ENCODE data around the gene RXRG.

The RXRG gene

GRCh38 chr1:165474196-165474595, 29.3 kb upstream of the RXRG start:
- H3K9ac ChIP-seq, result no peak overlapping the region
- no peak overlapping the region for H3K4me2 ChIP-seq (ENCODE audit: low read length)
- no peak overlapping the region for H3K4me3 ChIP-seq (ENCODE audit: low read depth, low read length)
- H3K36me3 ChIP-seq (ENCODE audit: control insufficient read depth, insufficient read depth, low read length), result no peaks in the 10 kb centered on the region
- no peaks in the 10 kb centered on the region for H3K27me3 ChIP-seq (ENCODE audit: control insufficient read depth, insufficient read depth, low read length)
- H3K4me1 ChIP-seq, result no peaks in the 10 kb centered on the region
- H3K9me3 ChIP-seq (ENCODE audit: control insufficient read depth, low read length), result no peaks in the 10 kb centered on the region
- no peak overlapping the region for H3K27ac ChIP-seq
- no peak overlapping the region for H2AFZ ChIP-seq
- H3K79me2 ChIP-seq, result no peaks in the 10 kb centered on the region
- TF ChIP-seq, protein P1, sequence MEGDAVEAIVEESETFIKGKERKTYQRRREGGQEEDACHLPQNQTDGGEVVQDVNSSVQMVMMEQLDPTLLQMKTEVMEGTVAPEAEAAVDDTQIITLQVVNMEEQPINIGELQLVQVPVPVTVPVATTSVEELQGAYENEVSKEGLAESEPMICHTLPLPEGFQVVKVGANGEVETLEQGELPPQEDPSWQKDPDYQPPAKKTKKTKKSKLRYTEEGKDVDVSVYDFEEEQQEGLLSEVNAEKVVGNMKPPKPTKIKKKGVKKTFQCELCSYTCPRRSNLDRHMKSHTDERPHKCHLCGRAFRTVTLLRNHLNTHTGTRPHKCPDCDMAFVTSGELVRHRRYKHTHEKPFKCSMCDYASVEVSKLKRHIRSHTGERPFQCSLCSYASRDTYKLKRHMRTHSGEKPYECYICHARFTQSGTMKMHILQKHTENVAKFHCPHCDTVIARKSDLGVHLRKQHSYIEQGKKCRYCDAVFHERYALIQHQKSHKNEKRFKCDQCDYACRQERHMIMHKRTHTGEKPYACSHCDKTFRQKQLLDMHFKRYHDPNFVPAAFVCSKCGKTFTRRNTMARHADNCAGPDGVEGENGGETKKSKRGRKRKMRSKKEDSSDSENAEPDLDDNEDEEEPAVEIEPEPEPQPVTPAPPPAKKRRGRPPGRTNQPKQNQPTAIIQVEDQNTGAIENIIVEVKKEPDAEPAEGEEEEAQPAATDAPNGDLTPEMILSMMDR (IDR thresholded peaks at IDR 0.05), result no peak

GRCh38 chr1:165473081-165473480, 28.2 kb upstream of the RXRG start:
- no peaks in the 10 kb centered on the region for H3K9me3 ChIP-seq (ENCODE audit: control insufficient read depth, low read length)
- no peaks in the 10 kb centered on the region for H3K79me2 ChIP-seq
- no peak overlapping the region for H3K4me2 ChIP-seq (ENCODE audit: low read length)
- H3K36me3 ChIP-seq (ENCODE audit: control insufficient read depth, insufficient read depth, low read length), result no peaks in the 10 kb centered on the region
- H3K27ac ChIP-seq, result no peak overlapping the region
- H3K4me3 ChIP-seq (ENCODE audit: low read depth, low read length), result no peak overlapping the region
- no peak overlapping the region for H2AFZ ChIP-seq
- no peak overlapping the region for H3K9ac ChIP-seq
- H3K4me1 ChIP-seq, result no peaks in the 10 kb centered on the region
- TF ChIP-seq, protein P1 (IDR thresholded peaks at IDR 0.05), result no peak
- H3K27me3 ChIP-seq (ENCODE audit: control insufficient read depth, insufficient read depth, low read length), result no peaks in the 10 kb centered on the region

DNA sequence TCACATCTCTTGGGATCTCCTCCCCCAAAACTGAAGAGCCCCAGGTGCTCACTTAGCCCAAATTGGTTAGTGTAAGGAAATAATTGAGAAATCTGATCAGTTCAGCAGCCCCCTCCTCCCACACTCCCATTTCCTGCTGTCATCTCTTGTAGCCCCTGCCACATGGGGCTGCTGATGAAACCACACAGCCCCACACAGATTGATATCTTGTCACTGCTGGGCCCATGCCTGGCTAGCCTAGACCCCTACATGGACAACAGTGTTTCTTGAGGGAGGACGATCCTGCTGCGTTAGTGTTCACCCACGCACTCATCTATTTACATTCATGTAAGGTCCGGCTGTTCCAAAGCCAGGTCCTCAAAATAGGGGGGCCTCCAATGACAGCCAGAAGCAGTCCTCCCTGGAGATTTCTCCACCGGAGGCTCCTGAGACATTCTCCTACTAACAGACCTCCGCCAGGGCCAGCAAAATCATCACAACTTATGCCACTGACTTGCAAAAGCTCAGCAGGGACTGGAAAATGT, 23.9 kb upstream of the RXRG start:
- Histone ChIP-seq H3K4me3 (ENCODE audit: low read depth, low read length) (no peak overlapping the region), H3K4me1 (no peaks in the 10 kb centered on the region), H3K27ac (no peak overlapping the region), H3K9ac (no peak overlapping the region), H3K27me3 (ENCODE audit: control insufficient read depth, insufficient read depth, low read length) (no peaks in the 10 kb centered on the region), H2AFZ (no peak overlapping the region), H3K36me3 (ENCODE audit: control insufficient read depth, insufficient read depth, low read length) (no peaks in the 10 kb centered on the region), H3K4me2 (ENCODE audit: low read length) (no peak overlapping the region), H3K9me3 (ENCODE audit: control insufficient read depth, low read length) (no peaks in the 10 kb centered on the region), H3K79me2 (no peaks in the 10 kb centered on the region)
- TF ChIP-seq, protein P1 (IDR thresholded peaks at IDR 0.05), result no peak

GRCh38 chr1:165468253-165468652, 23.3 kb upstream of the RXRG start:
- H3K79me2 ChIP-seq, result no peaks in the 10 kb centered on the region
- H3K4me1 ChIP-seq, result no peaks in the 10 kb centered on the region
- TF ChIP-seq, protein P1 (IDR thresholded peaks at IDR 0.05), result no peak
- H3K9me3 ChIP-seq (ENCODE audit: control insufficient read depth, low read length), result no peaks in the 10 kb centered on the region
- no peak overlapping the region for H3K4me3 ChIP-seq (ENCODE audit: low read depth, low read length)
- no peak overlapping the region for H2AFZ ChIP-seq
- no peaks in the 10 kb centered on the region for H3K36me3 ChIP-seq (ENCODE audit: control insufficient read depth, insufficient read depth, low read length)
- H3K27ac ChIP-seq, result no peak overlapping the region
- H3K27me3 ChIP-seq (ENCODE audit: control insufficient read depth, insufficient read depth, low read length), result no peaks in the 10 kb centered on the region
- no peak overlapping the region for H3K4me2 ChIP-seq (ENCODE audit: low read length)
- H3K9ac ChIP-seq, result no peak overlapping the region

DNA sequence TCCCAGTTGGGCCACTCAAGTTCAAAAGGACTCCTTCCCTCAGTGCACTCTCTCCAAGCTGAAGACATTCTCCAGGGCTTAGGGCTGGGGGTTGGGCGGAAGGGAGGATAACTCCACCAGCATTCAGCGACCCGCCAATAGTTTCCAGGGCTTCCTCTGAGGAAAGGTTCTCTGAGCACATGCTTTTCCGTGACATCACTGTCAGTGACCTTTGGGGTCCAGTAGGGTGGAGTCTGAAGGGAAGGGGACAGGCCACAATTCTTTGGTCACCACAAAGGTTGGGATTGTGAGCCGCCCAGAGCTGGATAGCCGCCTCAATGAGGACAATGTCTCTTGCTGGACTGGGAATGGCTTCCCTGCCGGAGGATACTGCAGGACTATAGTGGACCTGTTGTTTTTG, 22.8 kb upstream of the RXRG start:
- Histone ChIP-seq H3K4me2 (ENCODE audit: low read length) (no peak overlapping the region), H3K9me3 (ENCODE audit: control insufficient read depth, low read length) (no peaks in the 10 kb centered on the region), H3K36me3 (ENCODE audit: control insufficient read depth, insufficient read depth, low read length) (no peaks in the 10 kb centered on the region), H3K79me2 (no peaks in the 10 kb centered on the region), H3K9ac (no peak overlapping the region), H2AFZ (no peak overlapping the region), H3K4me3 (ENCODE audit: low read depth, low read length) (no peak overlapping the region), H3K4me1 (no peaks in the 10 kb centered on the region), H3K27ac (no peak overlapping the region), H3K27me3 (ENCODE audit: control insufficient read depth, insufficient read depth, low read length) (no peaks in the 10 kb centered on the region)
- TF ChIP-seq, protein P1 (IDR thresholded peaks at IDR 0.05), result no peak
